Stimulated activated CD8-positive, alpha-beta memory T cell treated with anti-CD3 and anti-CD28 coated beads, Interleukin-7, amount 100 ng/mL, for 24 hours (primary cell): Measurements from ENCODE around the gene PRCC.

Experiments
- DNase-seq: peaks from one replicate; pipeline ENCODE4 v3.0.0-alpha.2; 2020; ENCODE audit warnings: low read depth

PRCC gene

GRCh38 chr1:156844102-156844501, 76.8 kb downstream of the PRCC start:
- DNase-seq, result no peak

GRCh38 chr1:156844638-156845037, 77.3 kb downstream of the PRCC start:
- no peak for DNase-seq

GRCh38 chr1:156845055-156845952, 78.0 kb downstream of the PRCC start:
- DNase-seq, result no peak

GRCh38 chr1:156845953-156846545, 78.7 kb downstream of the PRCC start:
- DNase-seq, result no peak

- no peak for DNase-seq
These were observed 79.3 kb downstream of the PRCC start for GRCh38 chr1:156846643-156847042.

GRCh38 chr1:156847591-156848460, 80.5 kb downstream of the PRCC start:
- no peak for DNase-seq

- peak; percentile 47 for DNase-seq
These were observed 81.3 kb downstream of the PRCC start for GRCh38 chr1:156848461-156849150.

GRCh38 chr1:156849151-156849496, 81.8 kb downstream of the PRCC start:
- no peak for DNase-seq
